HepG2 (cell line): ENCODE results near the gene PIMREG. TPM values are rescaled to one million over a fixed set of nuclear protein-coding genes. Genes with fewer than 3 reads are reported as not detected.

Experiments
- ATAC-seq: fragments of 200-7000 bp; cut with Tn5 transposase; 3 replicates; pipeline ENCODE4 v1.9.1; 2020; ENCODE audit warnings: mild to moderate bottlenecking, moderate library complexity
- BruUV-seq: library from RNA; stranded (reverse); fragments of 400-500 nt; replicated peaks from 2 replicates; lab custom pipeline; 2021; lab: Mats Ljungman, UMichigan
- CTCF ChIA-PET: fragments of 300-600 bp; formaldehyde crosslinking; extraction: SDS; loops from one replicate; lab custom pipeline; 2021; ENCODE audit warnings: low total read pairs, inconsistent platforms, low intra/inter-chr PET ratio; lab: Yijun Ruan, JAX
- POLR2A ChIA-PET: fragments of 350-600 bp; sonication (Branson Sonifier 250); formaldehyde crosslinking; loops from one replicate; lab custom pipeline; 2020; ENCODE audit warnings: antibody characterized with exemption, inconsistent platforms; lab: Yijun Ruan, JAX
- DNase-seq: peaks from one replicate; pipeline ENCODE4 v3.0.0-alpha.2; 2015; ENCODE audit warnings: low spot score
- FAIRE-seq: peaks from 3 replicates; lab custom pipeline; 2011; peaks lifted over from hg19 to GRCh38; lab: Jason Lieb, UNC
- H2AFZ ChIP-seq: one replicate; pipeline ENCODE4 v1.6.1; 2011; ENCODE audit warnings: low read length, inconsistent platforms
- H3K27ac ChIP-seq: fragments of 300-600 bp; 3 replicates; pipeline ENCODE4 v1.8.0; 2011; ENCODE audit warnings: mixed run types, mild to moderate bottlenecking, mixed read lengths, low read length, inconsistent platforms; ENCODE audit not compliant: insufficient read depth; ENCODE audit errors: extremely low read length
- H3K27me3 ChIP-seq, 2 experiments: fragments of 200-600 bp in 1 of 2; 2 replicates in 1 of 2; 3 replicates in 1 of 2; pipeline versions ENCODE4 v1.6.0 to v1.8.0; 2011; ENCODE audit warnings: low read length in 2 of 2, mild to moderate bottlenecking in 2 of 2, moderate library complexity in 2 of 2, inconsistent platforms in 1 of 2; ENCODE audit not compliant: insufficient read depth in 2 of 2, control insufficient read depth in 1 of 2
- H3K36me3 ChIP-seq, 2 experiments: fragments of 200-600 bp in 1 of 2; replicated peaks in 1 of 2; 2 replicates in 1 of 2; 3 replicates in 1 of 2; pipeline versions ENCODE4 v1.5.1 to v1.8.0; 2011; ENCODE audit warnings: low read length in 2 of 2, inconsistent platforms in 1 of 2; ENCODE audit not compliant: insufficient read depth in 2 of 2, control insufficient read depth in 1 of 2
- H3K4me1 ChIP-seq: 2 replicates; pipeline ENCODE4 v1.5.1; 2012; ENCODE audit warnings: low read length, inconsistent platforms; ENCODE audit not compliant: insufficient read depth
- H3K4me2 ChIP-seq: 2 replicates; pipeline ENCODE4 v1.6.0; 2011; ENCODE audit warnings: low read depth, low read length, inconsistent platforms
- H3K4me3 ChIP-seq, 3 experiments: fragments of 200-600 bp in 1 of 3; sonication (generic), shearing (Covaris generic) in 1 of 3; replicated peaks in 1 of 3; 2 replicates each; pipeline ENCODE4 v1.5.1; 2011 to 2016; ENCODE audit warnings: low read length in 3 of 3, inconsistent platforms in 2 of 3, low read depth in 2 of 3, mild to moderate bottlenecking in 2 of 3, control low read depth in 1 of 3, mixed read lengths in 1 of 3; ENCODE audit not compliant: insufficient read depth in 1 of 3
- H3K79me2 ChIP-seq: one replicate; pipeline ENCODE4 v1.6.1; 2011; ENCODE audit warnings: low read length, inconsistent platforms; ENCODE audit not compliant: insufficient read depth
- H3K9ac ChIP-seq: 2 replicates; pipeline ENCODE4 v1.6.0; 2011; ENCODE audit warnings: mild to moderate bottlenecking, low read depth, low read length, inconsistent platforms; ENCODE audit not compliant: insufficient read depth
- H3K9me3 ChIP-seq: 2 replicates; pipeline ENCODE4 v1.5.1; 2012; ENCODE audit warnings: mild to moderate bottlenecking, low read length
- H4K20me1 ChIP-seq: 2 replicates; pipeline ENCODE4 v1.6.0; 2011; ENCODE audit warnings: inconsistent platforms, mild to moderate bottlenecking, low read length, moderate library complexity; ENCODE audit not compliant: insufficient read depth
- BHLHE40 ChIP-seq: IDR thresholded peaks from 2 replicates; pipeline ENCODE4 v1.6.1; 2011; ENCODE audit warnings: low read length, improper control_type of control experiment
- HOXA9 ChIP-seq: sonication (generic); formaldehyde crosslinking; IDR thresholded peaks from 2 replicates; pipeline ENCODE4 v1.8.1; 2022; ENCODE audit warnings: missing genetic modification reagents, mild to moderate bottlenecking, moderate library complexity, borderline replicate concordance
- KDM3A ChIP-seq: IDR thresholded peaks from 2 replicates; pipeline ENCODE4 v1.6.1; 2018; ENCODE audit warnings: low read depth, missing compliant biosample characterization
- MTF2 ChIP-seq: sonication (generic); formaldehyde crosslinking; IDR thresholded peaks from 2 replicates; pipeline ENCODE4 v1.5.0; 2020; ENCODE audit warnings: missing genetic modification reagents, borderline replicate concordance
- NFIC ChIP-seq: IDR thresholded peaks from 2 replicates; pipeline ENCODE4 v1.6.1; 2012; ENCODE audit warnings: mild to moderate bottlenecking, low read length, inconsistent platforms
- NPAS2 ChIP-seq: sonication (generic); formaldehyde crosslinking; IDR thresholded peaks from 2 replicates; pipeline ENCODE4 v1.8.0; 2022; ENCODE audit warnings: mild to moderate bottlenecking, missing genetic modification reagents, borderline replicate concordance
- SRF ChIP-seq: IDR thresholded peaks from 2 replicates; pipeline ENCODE4 v1.6.1; 2011; ENCODE audit warnings: mild to moderate bottlenecking, low read depth, low read length, moderate library complexity
- ZMAT3 ChIP-seq: sonication (generic); formaldehyde crosslinking; conservative IDR thresholded peaks from 2 replicates; pipeline ENCODE4 v1.7.0; 2021; ENCODE audit warnings: missing genetic modification reagents
- ZMYM2 ChIP-seq: sonication (generic); formaldehyde crosslinking; IDR thresholded peaks from 2 replicates; pipeline ENCODE4 v1.8.0; 2022; ENCODE audit warnings: mild to moderate bottlenecking, missing genetic modification reagents
- WGBS: methylation state at CpG from one replicate; pipeline ENCODE4 v1.1.6; 2017; ENCODE audit warnings: low lambda C conversion rate; 5-methylcytosine and 5-hydroxymethylcytosine counted together
- in situ Hi-C: cut with HindIII; loops from 2 replicates; pipeline ENCODE4 v1.10.0; 2017; ENCODE audit warnings: low pct_unique_long_range_greater_than_20kb; ENCODE audit not compliant: extremely low pct_ligation_motif_present
- intact Hi-C: fragments of 100-400 bp; cut with micrococcal nuclease; formaldehyde crosslinking; loops from one replicate; pipeline ENCODE4 v1.10.0; 2022; ENCODE audit not compliant: unreplicated experiment
- polyA plus RNA-seq, 8 experiments: library from polyadenylated mRNA; depleted of rRNA in 3 of 8; stranded (reverse) in 7 of 8; unstranded in 1 of 8; fragments of >200 nt; fragmentation: Illumina TruSeq in 4 of 8; extraction: Trizol in 4 of 8; gene quantifications; 2 replicates each; pipeline versions ENCODE4 v1.2.1 to v1.2.3, GENCODE V29; 2011 to 2016; ENCODE audit warnings: low read depth in 4 of 8, missing spikeins in 1 of 8, mixed read lengths in 1 of 8; ENCODE audit not compliant: insufficient read depth in 1 of 8
- total RNA-seq, 5 experiments: library from RNA; depleted of rRNA; stranded (reverse); fragments of >200 nt; fragmentation: Illumina TruSeq; extraction: Trizol; gene quantifications; 2 replicates each; pipeline ENCODE4 v1.2.3, GENCODE V29; 2016; ENCODE audit warnings: low read depth in 1 of 5
- TF ChIP-seq, protein P1 (sequence below): IDR thresholded peaks from 2 replicates; pipeline ENCODE4 v1.6.1; 2012; ENCODE audit warnings: low read length, improper control_type of control experiment
- TF ChIP-seq, protein P2 (sequence below): sonication (generic); formaldehyde crosslinking; IDR thresholded peaks from 2 replicates; pipeline ENCODE4 v1.8.1; 2023; ENCODE audit warnings: mild to moderate bottlenecking, moderate library complexity, missing genetic modification reagents
- TF ChIP-seq, protein P3 (sequence below): sonication (generic); formaldehyde crosslinking; IDR thresholded peaks from 2 replicates; pipeline ENCODE4 v1.8.1; 2023; ENCODE audit warnings: mild to moderate bottlenecking, inconsistent platforms, moderate library complexity, missing genetic modification reagents, borderline replicate concordance

The PIMREG gene
- total and polyA plus RNA-seq, 2 of the 13 experiments (the other 11 are each of a cell fraction or from before 2014, with no cell fraction given): 15.6 to 30.3 TPM

DNA sequence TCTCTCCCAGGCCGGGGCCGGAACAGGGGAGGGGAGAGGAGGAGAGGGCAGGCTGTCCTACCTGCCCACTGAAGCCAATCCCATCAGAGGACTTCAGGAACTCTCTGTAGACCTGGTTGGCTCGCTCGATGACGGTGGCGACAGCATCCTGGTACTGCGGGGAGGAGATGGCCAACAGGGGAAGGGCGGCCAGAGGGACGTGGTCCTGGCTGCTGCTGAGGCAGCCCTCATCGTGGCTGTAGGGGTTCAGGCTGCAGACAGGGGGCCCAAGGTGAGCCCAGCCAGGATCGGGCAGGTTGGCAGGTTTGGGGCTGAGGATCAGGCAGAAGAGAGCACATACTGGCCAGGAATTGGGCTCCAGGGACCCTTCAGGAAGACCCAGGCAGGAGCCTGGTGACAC is 34.2 kb downstream of the PIMREG start (continued):
- TF ChIP-seq MTF2 (CRISPR knock-in tag): no peak

DNA sequence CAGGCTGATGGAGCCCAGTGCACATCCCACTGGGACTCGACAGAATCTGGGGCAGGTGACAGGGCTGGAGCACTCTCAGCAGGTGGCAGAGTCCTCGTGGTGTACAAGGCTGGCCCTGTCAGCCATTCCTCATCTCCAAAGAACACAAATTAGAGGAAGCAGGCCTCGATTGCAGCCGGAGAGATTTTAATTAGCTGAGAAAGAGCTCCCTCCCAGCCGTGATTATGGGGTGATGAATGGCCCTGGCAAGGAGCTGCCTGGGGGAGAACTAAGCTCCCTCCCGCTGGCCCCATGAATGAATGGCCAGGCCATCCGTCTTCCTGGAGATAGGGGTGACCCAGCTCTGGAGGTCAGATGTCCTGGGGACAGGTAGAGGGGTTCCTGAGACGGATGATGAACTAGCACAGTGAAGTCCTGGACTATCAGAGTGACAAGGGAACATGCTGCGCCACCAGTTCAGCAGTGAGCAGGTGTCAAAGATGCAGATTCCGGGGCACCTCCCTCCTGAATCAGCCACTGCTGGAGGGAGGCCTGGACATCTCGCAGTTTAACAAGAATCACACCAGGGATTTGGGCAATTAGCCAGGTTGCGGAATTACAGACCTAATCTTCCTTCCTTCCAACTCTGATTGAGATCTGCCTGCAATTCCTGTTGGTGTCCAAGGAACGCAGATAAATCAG is 35.5 kb downstream of the PIMREG start:
- POLR2A ChIA-PET: no interaction called here
- Histone ChIP-seq H2AFZ (no peak overlapping the region), H3K9ac (no peak overlapping the region), H3K36me3 (no peaks in the 10 kb centered on the region), H3K4me2 (no peak overlapping the region), H3K4me3 (no peak overlapping the region), H4K20me1 (no peaks in the 10 kb centered on the region), H3K9me3 (no peaks in the 10 kb centered on the region), H3K27ac (no peak overlapping the region), H3K27me3 (peaks cover 0 to 4% of the 10 kb centered on the region in 2 experiments; a peak in 1 of 5 replicates), H3K4me1 (no peaks in the 10 kb centered on the region), H3K79me2 (no peaks in the 10 kb centered on the region)
- intact Hi-C loops (loop anchor here (10.0 kb wide), 1 partner anchor 75 kb away; the partner anchor contains the start of gene PITPNM3), in situ Hi-C loops (no loop called here)
- no peak for ATAC-seq
- CTCF ChIA-PET: no interaction called here
- no peak for FAIRE-seq
- WGBS: 32% methylated on average over 8 of the region's 13 CpGs
- no peak for DNase-seq
- TF ChIP-seq NFIC (no peak), NPAS2 (CRISPR knock-in tag) (no peak), ZMYM2 (CRISPR knock-in tag) (no peak), BHLHE40 (no peak), ZMAT3 (CRISPR knock-in tag) (no peak), HOXA9 (CRISPR knock-in tag) (no peak), SRF (no peak), KDM3A (no peak)
- TF ChIP-seq, protein P1, sequence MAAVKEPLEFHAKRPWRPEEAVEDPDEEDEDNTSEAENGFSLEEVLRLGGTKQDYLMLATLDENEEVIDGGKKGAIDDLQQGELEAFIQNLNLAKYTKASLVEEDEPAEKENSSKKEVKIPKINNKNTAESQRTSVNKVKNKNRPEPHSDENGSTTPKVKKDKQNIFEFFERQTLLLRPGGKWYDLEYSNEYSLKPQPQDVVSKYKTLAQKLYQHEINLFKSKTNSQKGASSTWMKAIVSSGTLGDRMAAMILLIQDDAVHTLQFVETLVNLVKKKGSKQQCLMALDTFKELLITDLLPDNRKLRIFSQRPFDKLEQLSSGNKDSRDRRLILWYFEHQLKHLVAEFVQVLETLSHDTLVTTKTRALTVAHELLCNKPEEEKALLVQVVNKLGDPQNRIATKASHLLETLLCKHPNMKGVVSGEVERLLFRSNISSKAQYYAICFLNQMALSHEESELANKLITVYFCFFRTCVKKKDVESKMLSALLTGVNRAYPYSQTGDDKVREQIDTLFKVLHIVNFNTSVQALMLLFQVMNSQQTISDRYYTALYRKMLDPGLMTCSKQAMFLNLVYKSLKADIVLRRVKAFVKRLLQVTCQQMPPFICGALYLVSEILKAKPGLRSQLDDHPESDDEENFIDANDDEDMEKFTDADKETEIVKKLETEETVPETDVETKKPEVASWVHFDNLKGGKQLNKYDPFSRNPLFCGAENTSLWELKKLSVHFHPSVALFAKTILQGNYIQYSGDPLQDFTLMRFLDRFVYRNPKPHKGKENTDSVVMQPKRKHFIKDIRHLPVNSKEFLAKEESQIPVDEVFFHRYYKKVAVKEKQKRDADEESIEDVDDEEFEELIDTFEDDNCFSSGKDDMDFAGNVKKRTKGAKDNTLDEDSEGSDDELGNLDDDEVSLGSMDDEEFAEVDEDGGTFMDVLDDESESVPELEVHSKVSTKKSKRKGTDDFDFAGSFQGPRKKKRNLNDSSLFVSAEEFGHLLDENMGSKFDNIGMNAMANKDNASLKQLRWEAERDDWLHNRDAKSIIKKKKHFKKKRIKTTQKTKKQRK: no peak
- TF ChIP-seq, protein P2, sequence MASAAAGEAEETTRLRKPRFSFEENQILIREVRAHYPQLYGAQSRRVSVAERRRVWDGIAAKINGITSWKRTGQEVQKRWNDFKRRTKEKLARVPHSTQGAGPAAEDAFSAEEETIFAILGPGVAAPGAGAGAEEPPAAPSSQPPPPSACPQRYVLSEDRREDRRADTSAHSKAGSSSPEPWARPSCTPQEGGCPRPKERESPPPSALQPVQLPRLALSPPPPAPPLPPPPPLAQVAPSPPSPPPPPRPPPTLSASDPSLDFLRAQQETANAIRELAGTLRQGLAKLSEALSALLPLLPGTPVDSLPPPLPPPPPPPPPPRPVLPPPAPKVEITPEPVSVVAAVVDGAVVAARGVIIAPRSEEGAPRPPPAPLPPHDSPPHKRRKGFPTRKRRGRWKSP (CRISPR knock-in tag): no peak
- TF ChIP-seq, protein P3, sequence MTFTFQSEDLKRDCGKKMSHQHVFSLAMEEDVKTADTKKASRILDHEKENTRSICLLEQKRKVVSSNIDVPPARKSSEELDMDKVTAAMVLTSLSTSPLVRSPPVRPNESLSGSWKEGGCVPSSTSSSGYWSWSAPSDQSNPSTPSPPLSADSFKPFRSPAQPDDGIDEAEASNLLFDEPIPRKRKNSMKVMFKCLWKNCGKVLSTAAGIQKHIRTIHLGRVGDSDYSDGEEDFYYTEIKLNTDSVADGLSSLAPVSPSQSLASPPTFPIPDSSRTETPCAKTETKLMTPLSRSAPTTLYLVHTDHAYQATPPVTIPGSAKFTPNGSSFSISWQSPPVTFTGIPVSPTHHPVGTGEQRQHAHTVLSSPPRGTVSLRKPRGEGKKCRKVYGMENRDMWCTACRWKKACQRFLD (CRISPR knock-in tag): no peak
- BruUV-seq: no TSS peak
